Hypothalamus (tissue), 51 donors: Measurements from ENCODE around the gene GJC1.
"Not testable (repeated sequence)": the region's sequence is repeated elsewhere in the genome, so short reads cannot be mapped to it uniquely, and the experiment has no call there.

ENCODE experiments used
- DNase-seq, 51 donors: peaks; one replicate each; lab custom pipeline; 2025; lab: John Stamatoyannopoulos, UW

GJC1 gene

DNA sequence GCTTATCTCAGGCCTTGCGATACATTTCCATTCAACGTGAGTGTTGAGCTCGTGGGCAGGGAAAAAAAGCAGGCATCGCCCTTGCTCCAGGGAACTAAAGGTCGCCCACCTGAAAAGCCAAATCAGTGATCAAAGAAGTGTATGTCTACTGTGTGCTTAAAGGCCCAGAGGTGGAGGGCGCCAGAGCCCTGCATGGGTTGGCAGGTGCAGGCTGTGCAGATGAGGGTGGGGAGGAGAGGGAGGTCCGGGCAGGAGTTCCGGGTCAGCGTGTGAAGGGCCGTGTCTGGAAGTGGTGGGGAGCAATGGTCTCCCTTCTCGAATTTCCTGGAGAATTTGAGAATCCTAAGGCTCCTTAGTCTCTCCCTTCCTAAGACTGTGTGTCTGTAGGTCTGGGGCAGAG, 64.1 kb downstream of the GJC1 start:
- no peak for DNase-seq

DNA sequence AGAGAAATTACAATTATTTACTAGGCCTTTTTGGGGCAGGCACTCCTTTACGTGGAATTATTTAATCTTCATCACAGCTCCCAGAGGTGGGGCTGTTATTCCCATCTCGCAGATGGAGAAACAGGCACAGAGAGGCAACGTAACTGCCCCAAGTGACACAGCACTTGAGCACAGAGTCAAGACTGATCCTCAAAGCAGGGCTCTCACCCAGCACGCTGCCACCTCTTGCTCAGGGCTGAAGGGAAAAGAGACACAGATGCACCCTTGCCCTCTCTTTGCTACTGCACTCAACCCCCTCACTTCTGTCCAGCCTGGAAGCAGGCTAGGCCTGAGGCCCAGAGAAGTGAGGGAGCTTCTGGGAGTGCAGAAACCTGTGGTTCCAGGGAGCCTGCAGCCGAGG, 66.9 kb downstream of the GJC1 start:
- DNase-seq: no peak

- no peak for DNase-seq
These were observed 67.9 kb downstream of the GJC1 start for GRCh38 chr17:44761932-44762810.

DNA sequence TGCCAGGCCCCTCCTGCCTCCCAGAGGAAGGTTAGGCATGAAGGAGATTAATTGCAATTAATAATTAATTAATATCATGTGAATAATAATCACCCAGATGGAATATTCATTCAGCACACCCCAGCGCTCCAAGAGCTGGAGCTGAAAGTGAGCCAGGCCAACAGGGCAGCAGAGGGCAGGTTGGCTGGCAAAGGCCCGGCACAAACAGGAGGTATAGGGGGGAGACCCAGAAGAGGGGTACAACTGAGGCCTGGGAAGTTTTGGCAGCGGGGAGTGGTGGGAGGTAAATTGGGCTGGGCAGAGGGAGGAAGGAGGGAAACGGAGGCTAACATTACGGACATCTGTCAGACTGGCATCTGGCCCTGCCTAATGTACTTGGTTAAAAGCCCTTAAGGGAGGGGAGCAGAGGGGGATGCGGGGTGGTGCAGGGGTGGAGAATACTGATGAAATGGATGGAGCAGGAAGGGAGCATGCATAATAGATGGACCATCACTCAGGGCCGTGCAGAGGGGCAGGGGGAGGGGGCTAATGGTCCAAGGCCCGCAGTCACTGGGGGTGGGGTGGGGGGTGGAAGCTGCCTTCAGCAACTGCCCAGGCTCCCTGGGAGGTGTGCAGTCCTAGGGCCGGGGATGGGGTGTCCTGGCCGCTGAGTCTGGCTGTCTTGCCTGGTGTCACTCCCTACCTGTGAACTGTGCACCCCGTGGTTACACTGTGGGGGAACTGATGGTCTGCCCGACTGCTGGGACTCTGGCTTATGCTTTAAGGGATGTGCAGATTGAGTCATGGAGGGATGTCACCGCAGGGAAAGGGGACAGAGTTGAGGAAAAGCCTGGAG, 69.4 kb downstream of the GJC1 start:
- no peak for DNase-seq

DNA sequence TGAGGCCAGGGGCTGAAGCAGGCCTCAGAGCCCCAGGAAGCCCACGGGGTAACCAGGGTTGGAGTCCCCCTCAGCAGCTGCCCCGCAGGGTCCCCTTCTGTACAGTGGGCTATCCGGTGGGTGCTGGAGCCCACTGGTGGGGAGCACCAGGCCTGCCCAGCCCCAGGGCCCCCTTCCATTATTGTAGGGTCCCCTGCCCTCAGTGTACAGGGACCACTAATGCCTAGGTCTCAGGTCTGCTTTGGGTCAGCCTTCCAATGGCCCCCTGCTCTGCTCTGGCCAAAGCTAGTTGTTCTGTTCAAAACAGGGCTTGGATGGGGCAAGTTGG, 70.2 kb downstream of the GJC1 start:
- DNase-seq: no peak

GRCh38 chr17:44759086-44759915, 70.8 kb downstream of the GJC1 start:
- peak in 4 of 51 donors; percentile 17 to 38 (median 26) for DNase-seq

DNA sequence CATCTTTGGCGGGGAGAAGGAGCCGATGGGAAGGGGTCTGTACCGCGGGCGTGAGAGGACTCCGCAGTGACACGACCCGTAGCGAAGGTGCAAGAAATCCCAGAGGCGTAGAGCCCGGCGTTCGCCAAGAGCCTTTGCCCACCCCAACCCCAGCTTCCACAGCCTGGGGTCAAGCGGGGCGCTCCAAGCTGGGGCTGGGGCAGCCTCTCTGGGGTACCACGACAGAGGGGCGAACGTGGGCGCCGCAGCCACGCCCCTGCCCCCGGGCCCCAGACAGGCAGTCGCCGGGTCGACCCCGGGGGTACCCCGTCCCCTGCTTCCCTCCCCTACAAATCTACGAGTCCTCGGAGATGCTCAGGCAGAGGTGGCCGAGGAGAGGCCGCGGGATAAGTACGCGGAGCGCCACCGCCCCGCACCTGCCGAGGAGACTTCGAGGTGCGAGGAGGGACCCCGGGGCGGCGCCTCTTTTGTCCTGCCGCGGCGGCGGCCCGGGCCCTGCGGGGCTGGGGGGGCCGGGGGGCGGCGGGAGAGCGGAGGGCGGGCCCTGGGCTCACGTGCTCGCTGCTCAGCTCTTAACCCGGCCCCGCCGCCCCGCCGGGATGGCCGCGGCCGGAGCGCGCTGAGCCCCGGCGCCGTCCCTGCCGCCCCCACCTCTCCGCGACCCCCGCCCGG, 71.5 kb downstream of the GJC1 start, which contains the start of gene ADAM11:
ADAM11 (plus strand) TSS at position 575 of the 672 bp plus-strand sequence. CDS start 212 bp downstream, outside the sequence.
- DNase-seq: peak in 8 of 51 donors; percentile 6 to 38 (median 25)

- DNase-seq: no peak
These were observed 72.1 kb downstream of the GJC1 start for GRCh38 chr17:44757918-44758413.

DNA sequence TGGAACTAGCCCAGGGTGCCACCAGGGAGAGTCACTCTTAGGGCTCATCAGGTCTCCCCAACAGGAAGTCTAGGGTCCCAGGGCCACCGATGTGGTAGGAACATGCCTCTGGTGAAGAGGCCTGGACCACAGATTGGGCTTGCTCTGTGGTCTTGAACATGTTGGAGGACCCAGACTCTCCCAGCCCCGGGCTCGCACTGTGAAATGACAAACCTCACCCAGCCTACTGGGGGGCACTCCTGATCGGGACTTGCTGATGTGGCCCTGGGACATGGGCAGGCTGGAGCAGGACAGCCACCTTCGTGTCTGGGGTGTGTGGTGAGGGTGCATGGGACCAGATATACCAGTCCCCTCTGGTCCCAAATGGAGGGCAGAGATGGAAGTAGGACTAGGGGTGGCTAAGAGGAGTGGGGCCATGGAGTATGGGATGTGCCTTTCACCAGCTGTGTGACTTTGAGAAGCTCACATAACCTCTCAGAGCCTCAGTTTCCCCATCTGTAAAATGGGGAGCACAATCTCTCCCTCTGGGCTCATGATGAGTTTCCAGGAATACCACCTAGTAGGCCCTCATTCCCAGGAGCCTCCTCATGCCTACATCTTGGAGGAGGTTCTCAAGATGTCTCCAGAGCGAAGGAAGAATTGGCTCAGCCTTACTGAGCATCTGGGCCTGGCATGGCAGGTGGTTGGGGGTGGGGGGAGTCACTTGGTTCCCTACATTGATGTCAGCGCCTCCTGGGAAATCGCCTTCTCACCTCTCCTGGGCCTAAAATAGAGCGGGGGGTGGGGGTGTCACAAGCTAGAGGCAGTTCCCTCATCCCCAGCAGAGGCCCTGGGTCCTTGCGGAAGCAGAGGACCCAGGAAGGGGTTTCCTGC, 72.8 kb downstream of the GJC1 start:
- DNase-seq: no peak

DNA sequence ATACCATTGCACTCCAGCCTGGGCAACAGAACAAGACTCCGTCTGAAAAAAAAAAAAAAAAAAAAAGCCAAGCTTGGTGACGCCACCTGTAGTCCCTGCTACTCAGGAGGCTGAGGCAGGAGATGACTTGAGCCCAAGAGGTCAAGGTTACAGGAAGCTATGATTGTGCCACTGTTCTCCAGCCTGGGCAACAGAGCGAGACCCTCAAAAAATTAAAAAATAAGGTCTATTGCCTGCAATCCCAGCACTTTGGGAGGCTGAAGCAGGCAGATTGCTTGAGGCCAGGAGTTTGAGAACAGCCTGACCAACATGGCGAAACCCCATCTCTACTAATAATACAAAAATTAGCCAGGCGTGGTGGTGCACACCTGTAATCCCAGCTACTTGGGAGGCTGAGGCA, 74.9 kb downstream of the GJC1 start:
- not testable (repeated sequence) for DNase-seq

DNA sequence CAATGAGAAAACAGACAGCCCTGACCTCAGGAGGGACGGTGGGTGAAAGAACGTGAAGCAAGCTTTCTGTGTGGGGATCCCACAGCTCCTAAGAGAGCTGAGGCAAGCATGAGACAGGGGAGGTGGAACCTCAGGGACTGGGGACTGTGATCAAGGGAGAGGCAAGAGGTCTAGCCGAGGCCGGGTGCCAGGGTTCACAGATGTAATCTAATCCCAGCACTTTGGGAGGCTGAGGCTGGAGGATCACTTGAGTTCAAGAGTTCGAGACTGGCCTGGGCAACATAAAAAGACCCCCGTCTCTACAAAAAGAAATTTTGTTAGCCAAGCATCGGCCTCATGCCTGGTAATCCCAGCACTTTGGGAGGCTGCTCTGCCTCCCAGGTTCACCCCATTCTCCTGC, 75.8 kb downstream of the GJC1 start:
- no peak for DNase-seq

- no peak for DNase-seq
These were observed 76.9 kb downstream of the GJC1 start for GRCh38 chr17:44752953-44753861.

GRCh38 chr17:44751806-44752205, 78.3 kb downstream of the GJC1 start:
- no peak for DNase-seq

DNA sequence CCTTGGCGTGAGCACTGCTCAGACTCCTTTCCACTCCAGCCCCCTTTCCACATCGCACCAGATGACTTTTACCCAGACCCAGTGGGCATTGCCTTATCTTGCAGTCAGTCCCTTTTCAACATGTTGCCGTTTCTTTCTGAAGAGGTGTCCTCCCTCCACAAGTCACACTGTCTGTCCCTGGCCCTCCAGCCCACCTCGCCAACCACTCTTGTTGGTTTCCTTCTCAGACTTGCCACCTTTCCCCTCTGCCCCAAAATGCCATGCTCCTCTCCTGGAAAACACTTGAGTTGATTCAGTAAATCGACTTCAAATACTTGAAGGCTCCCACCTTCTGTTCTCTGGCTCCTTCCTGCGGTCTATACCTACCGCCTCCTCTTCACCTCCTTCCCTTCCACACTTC, 78.8 kb downstream of the GJC1 start:
- no peak for DNase-seq

DNA sequence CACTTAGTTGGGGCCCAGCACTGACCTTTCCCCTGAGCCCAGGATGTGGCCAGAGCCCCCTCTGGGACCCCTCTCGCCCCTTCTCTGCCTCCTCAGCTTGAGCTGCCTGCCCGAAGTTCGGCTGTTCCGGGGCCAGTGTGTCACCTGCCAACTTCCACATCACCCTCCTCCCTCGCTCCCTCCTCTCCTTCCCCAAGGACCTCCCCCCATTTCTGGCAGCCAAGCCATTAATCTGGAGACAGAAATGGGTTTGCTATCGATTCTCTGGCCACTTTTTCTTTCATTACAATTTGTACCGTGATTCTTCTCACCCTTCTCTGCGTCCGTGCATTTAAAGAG, 80.1 kb downstream of the GJC1 start:
- DNase-seq: no peak

DNA sequence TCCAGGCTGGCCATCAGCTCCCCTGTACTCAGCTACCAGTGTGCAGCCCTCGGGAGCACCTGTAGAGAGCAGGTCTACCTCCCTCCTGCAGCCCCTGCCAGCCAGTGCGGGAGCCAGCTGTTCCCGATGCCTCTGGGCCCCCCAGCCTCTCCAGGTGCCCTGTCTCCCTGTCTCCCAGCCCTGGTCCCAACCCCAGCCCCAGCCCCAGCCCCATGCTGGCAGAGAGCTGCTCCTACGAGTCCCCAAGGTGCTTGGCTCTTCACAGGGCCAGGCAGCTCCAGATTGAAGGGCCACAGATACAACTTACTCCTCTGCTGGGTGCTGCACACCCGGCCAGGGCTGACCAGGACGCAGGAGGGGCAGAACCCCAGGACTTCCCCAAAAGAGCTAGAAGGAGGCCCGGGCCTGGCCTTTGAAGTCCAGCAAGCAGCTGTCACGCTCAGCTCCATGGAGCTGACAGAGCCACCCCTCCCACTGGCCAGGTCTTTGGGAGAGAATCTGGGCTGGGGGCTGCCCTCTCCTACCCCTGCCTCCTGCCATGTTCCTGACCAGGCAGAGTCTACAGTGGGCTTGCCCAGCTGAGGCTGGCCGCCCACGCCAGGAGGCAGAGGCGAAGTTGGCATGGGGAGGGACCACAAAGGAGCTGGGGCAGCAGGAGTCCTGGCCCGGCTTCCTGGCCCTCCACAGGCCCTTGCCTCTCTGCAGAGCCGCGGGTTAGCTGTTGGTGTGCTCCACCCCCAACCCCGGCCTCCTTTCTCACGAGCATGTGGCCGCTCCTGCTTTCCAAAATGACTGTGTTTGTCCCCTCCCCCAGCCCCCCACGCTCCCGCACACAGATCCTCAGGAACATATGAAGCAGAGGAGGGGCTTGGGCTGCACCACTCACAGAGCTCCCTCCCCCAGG, 80.8 kb downstream of the GJC1 start:
- DNase-seq: peak in 5 of 51 donors; percentile 8 to 49 (median 10)
